Midbrain (tissue), 1 donor: ENCODE data around the gene UMAD1.

Experiments
- DNase-seq: peaks from one replicate; lab custom pipeline; 2025; lab: John Stamatoyannopoulos, UW

The UMAD1 gene

GRCh38 chr7:7883394-7883793 lies 242.8 kb downstream of the UMAD1 start:
- no peak for DNase-seq

GRCh38 chr7:7884855-7885254 lies 244.3 kb downstream of the UMAD1 start:
- DNase-seq = no peak

GRCh38 chr7:7889791-7890568 lies 249.4 kb downstream of the UMAD1 start:
- DNase-seq = no peak

- DNase-seq = peak; percentile 4
Measured at GRCh38 chr7:7895004-7895650, 254.6 kb downstream of the UMAD1 start.

GRCh38 chr7:7895754-7896153 lies 255.2 kb downstream of the UMAD1 start:
- no peak for DNase-seq

- no peak for DNase-seq
Measured at GRCh38 chr7:7897509-7897908, 257.0 kb downstream of the UMAD1 start.

GRCh38 chr7:7897949-7898515 lies 257.5 kb downstream of the UMAD1 start:
- DNase-seq = no peak

GRCh38 chr7:7902845-7903244 lies 262.3 kb downstream of the UMAD1 start:
- DNase-seq = no peak

- DNase-seq = no peak
Measured at GRCh38 chr7:7907306-7907705, 266.8 kb downstream of the UMAD1 start.

- DNase-seq = no peak
Measured at GRCh38 chr7:7908622-7909145, 268.1 kb downstream of the UMAD1 start.

GRCh38 chr7:7909376-7909775 lies 268.8 kb downstream of the UMAD1 start:
- DNase-seq = no peak

- no peak for DNase-seq
Measured at GRCh38 chr7:7911369-7912123, 271.0 kb downstream of the UMAD1 start.

- DNase-seq = no peak
Measured at GRCh38 chr7:7912937-7913336, 272.4 kb downstream of the UMAD1 start.

- no peak for DNase-seq
Measured at GRCh38 chr7:7913504-7913903, 273.0 kb downstream of the UMAD1 start.

- DNase-seq = no peak
Measured at GRCh38 chr7:7914547-7914946, 274.0 kb downstream of the UMAD1 start.

- DNase-seq = no peak
Measured at GRCh38 chr7:7916064-7916463, 275.5 kb downstream of the UMAD1 start.

- no peak for DNase-seq
Measured at GRCh38 chr7:7917593-7917992, 277.0 kb downstream of the UMAD1 start.

GRCh38 chr7:7918736-7919448 lies 278.3 kb downstream of the UMAD1 start:
- DNase-seq = no peak

GRCh38 chr7:7919449-7919945 lies 278.9 kb downstream of the UMAD1 start:
- no peak for DNase-seq

- DNase-seq = no peak
Measured at GRCh38 chr7:7920056-7920455, 279.5 kb downstream of the UMAD1 start.

GRCh38 chr7:7920481-7920880 lies 279.9 kb downstream of the UMAD1 start:
- DNase-seq = no peak
